Neural progenitor cell (in vitro differentiated cells): ENCODE data around the gene ANAPC4.
A peak's percentile ranks its signal among the peaks of the same experiment; 100 is the strongest.

ENCODE experiments used
- CTCF ChIP-seq: fragments of 200-600 bp; sonication (generic); IDR thresholded peaks from 2 replicates; pipeline ENCODE4 v1.5.1; 2017; ENCODE audit warnings: antibody characterized with exemption, mild to moderate bottlenecking
- EZH2 ChIP-seq: fragments of 200-600 bp; sonication (generic); IDR thresholded peaks from 2 replicates; pipeline ENCODE4 v1.6.1; 2017; ENCODE audit warnings: antibody characterized with exemption, mild to moderate bottlenecking, moderate library complexity
- EZH2phosphoT487 ChIP-seq: fragments of 200-600 bp; sonication (generic); IDR thresholded peaks from 2 replicates; pipeline ENCODE4 v1.6.1; 2017; ENCODE audit warnings: antibody characterized with exemption

GRCh38 chr4:25439918-25440477 lies 62.9 kb downstream of the ANAPC4 start:
- TF ChIP-seq CTCF (peak; percentile 96), EZH2 (no peak), EZH2phosphoT487 (no peak)
